Brain pericyte (primary cell): ENCODE data around the gene CTXN1.
"Not testable (repeated sequence)": the region's sequence is repeated elsewhere in the genome, so short reads cannot be mapped to it uniquely, and the experiment has no call there.

Source experiments
- DNase-seq: peaks from one replicate; pipeline ENCODE4 v3.0.0-alpha.2; 2012; ENCODE audit warnings: low read depth, low spot score

The CTXN1 gene

DNA sequence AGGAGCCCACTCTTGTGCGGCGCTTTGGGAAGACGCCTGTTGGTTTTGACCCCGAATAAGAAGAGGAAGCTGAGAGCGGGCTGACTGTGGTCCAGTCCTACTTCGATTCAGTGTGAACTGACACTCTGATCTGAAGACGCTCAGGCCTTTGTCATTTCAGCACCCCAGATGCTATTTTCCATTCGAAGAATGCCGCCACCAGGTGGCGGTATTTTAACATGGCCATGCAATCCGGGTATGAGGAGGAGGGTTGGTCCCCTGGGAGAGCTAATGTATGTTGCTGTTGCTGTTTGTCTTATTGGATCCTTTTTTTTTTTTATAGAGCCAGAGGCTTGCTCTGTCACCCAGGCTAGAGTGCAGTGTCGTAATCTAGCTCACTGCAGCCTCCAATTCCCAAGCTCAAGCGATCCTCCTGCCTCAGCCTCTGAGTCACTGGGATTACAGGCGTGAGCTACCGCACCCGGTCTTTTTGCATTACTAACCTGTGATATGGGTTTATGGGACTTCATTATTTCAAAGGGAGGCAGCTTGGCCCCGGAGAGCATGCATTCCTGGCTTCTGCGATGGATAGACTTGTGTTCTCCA lies 18.3 kb upstream of the CTXN1 start:
- peak; percentile 59 for DNase-seq

DNA sequence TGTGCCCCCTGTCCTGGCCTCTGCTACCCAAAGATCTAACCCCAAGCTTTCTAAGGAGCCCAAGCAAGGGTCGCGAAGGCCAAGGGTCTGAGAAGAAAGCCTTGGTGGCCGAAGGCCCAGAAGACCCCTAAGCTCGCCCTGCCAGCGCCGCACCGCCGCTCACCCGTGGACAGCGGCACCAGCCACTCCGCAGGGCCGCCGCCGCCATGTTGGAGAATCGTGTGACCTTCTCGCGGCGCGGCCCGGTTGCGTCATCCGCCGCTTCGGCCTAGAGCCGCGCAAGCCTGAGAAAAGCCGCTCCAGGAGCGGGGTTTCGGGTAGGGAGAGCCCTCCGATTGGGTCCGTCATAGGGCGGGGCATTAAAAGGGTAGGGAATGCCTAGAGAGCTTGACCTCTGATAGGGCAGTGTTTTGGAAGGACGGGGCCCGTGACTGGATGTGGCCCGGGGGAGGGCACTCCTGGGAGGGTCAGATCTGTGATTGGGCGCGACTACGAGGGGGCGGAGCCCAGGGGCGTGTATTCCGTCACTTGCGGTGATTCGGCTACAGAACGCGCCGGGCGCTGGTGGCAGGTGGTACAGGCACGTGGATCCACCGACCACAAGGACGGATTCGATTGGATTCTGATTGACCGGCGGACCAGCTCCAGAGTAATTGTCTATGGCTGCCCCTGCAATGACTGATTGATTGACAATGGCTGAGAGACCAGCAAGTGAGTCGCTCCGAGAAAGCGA lies 17.7 kb upstream of the CTXN1 start, which contains the start of gene TIMM44:
TSS of gene TIMM44 (minus strand) at position 223 of the 733 bp plus-strand sequence. CDS start at position 208, 15 bp downstream.
- peak; percentile 99 for DNase-seq

DNA sequence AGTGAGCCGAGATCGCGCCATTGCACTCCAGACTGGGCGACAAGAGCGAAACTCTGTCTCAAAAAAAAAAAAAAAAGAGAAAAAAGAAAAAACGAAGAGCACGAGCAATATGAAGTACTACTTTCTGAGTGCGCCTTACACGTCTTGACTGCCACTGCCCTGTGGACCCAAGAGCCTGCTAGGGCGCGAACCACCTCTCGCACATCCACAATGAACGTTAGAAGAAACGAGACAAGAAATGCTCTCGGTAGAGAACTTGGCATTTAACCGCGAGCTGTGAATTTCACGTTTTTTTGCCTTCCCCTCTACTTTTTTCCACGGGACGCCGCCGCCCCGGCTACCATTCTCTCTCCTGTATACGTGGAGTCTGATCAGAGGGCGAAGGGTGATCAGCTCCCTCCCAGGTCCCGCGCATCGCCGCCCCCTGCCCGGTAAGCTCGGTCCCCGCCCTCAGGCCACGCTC lies 17.1 kb upstream of the CTXN1 start:
- DNase-seq: no peak

DNA sequence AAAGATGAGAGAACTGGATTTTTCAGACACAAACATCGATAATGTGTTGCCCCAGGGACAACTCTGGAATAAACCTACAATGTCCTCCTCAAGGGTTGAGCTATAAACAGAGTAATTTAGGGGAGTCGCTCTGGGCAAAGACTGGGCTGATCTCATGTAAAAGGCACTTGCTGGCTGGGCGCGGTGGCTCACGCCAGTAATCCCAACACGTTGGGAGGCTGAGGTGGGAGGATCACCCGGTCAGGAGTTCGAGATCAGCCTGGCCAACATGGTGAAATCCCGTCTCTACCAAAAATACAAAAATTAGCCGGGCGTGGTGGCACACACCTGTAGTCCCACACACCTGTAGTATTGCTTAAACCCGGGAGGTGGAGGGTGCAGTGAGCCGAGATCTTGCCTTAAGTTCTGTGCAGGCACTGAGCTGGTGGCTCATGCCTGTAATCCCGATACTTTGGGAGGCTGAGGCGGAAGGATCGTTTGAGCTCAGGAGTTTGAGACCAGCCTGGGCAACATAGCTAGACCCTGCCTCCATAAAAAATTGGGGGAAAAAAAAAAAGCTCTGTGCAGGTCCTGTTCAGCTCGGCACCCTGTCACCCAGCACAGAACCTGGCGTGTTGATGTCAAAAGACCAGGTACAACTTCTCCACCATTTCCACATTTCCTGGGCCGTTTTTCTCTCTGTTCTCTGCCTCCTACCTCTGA lies 16.1 kb upstream of the CTXN1 start:
- DNase-seq: no peak

DNA sequence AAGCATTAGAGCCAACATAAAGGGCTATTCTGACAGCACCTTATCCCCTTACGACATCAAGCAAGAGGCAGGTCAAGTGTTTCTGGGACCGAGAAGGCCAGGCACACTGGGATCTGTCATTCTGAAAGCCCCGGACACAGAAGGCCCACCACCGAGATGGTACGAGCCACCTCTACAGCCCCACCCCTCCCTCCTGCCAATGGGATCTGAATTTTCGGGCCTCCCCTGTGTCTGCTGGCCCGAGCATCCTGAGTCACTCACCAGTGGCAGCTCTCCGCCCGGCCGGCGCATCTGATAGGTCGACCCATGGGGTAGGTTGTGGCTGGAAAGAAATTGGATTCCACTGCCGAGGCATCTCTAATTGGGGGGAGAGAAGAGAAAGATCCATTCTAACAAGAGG lies 14.9 kb upstream of the CTXN1 start:
- no peak for DNase-seq

DNA sequence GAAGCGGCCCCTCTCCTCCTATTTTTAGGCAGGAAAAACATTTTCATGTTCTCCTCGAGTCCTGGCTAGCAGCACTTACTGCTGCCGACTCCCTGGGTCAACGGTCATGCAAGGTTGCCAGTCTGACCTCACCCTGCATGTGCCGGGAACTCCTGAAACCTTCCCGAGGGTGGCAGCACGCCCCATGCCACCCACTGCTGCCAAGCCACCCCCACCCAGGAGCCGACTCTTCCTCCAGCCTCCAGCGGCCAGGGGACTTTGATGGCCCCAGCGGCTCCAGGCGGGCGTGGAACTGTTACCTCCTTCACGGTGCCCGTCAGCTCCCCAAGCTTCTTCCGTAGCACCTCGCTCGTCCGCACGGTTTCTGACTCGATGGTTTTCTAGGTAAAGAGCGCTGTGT lies 8.8 kb upstream of the CTXN1 start:
- DNase-seq: no peak

DNA sequence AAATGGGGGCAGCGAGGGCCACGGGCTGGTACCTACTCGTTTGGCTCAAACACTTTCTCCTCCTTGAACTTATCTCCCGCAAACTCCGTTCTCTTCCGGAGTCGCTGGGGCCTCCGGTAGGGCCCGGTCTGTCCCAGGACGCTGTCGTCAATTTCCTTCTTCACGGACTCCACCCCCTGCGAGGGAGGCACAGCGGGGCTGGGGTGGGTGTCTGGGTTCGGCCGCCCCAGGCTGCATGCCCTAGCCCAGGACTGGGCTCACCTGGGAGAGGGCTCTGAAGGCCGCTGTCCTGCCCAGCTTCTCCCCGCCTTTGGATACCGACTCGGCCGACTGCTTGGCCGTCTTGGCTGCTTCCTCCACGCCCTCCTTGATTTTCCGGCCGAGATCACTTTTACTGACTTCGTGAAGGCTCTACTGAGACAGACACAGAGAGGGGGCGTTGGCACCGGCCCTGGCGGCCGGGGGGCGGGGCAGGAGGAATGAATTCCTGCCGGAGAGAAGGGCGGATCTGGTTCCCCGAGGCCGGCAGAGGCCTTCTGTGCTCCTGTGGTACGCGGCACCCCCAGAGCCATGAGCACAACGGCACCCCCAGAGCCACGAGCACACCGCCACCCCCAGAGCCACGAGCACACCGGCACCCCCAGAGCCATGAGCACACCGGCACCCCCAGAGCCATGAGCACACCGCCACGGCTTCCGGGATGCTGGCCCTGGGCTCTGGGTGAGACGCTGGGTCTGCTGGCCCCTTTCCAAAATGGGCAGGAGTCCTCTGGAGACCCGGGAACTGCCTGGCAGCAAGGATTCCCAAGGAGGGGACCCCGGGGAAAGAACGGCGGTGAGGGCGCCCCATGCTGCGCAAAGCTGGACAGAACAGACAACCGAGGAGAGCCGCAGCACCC lies 8.1 kb upstream of the CTXN1 start:
- no peak for DNase-seq

DNA sequence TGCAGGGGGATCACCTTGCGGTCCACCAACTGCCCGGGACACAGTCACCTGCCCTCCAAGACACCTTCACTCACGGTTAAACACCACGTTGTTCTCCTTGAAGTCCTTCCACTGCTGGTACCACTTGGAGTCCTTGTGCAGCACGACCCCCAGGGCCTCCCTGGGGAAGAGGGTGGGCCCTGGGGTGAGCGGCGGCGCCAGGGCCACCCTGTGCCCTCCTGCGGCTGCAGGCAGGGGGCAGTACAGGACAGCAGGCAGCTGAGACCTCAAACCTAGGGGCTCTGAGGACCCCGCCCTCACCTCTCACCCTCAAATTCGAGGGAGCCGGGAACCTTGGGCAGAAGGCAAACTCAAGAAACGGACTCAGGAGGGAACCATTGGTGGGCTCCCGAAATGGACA lies 7.5 kb upstream of the CTXN1 start:
- no peak for DNase-seq

DNA sequence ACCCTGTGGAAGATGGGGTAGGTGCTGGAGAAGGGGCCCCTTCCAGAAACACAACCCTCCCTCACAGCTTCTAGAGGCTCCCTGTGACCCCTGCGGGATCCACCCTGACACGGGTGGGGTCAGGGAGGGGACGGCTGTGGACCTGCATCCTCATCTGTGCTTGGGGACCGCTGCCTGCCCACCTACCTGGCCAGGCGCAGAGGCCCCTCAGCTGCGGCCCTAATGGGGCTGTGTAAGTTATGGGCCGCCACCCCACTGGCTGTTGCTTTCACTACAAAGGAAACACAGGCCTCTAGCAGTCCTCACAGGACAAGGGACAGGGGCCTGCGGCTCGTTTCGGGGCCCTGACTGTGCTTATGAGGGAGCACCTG lies 7.0 kb upstream of the CTXN1 start:
- DNase-seq: no peak

DNA sequence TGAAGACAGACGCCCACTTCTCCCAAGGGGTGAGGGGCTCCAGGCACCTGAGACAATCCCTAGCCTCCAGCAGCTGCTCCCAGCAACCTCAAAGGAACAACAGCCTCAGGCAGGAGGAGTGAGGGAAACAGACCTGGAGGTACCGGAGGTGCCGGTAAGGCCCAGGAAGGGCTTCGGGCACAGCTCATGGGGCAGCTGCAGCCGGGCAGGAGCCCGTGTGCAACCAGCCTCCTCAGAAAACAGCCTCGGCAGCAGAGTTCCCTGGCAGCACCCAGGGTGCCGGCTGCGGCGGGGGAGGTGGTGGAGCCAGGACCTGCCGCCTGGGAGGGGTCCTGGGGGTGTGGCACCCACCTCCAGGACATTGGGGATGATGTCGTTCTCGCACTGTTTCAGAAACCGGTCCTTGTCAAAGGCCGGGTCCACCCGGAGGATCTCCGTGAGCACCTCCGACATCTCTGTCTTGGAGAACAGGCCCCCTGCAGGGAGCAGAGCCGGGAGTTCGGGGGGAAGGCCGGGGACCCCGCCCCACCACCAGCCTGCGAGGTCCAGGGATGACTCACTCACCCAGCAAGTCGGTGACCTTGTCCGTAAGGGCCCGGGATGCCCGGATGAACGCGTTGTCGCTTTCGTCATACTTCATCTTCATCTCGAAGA lies 6.5 kb upstream of the CTXN1 start:
- no peak for DNase-seq

DNA sequence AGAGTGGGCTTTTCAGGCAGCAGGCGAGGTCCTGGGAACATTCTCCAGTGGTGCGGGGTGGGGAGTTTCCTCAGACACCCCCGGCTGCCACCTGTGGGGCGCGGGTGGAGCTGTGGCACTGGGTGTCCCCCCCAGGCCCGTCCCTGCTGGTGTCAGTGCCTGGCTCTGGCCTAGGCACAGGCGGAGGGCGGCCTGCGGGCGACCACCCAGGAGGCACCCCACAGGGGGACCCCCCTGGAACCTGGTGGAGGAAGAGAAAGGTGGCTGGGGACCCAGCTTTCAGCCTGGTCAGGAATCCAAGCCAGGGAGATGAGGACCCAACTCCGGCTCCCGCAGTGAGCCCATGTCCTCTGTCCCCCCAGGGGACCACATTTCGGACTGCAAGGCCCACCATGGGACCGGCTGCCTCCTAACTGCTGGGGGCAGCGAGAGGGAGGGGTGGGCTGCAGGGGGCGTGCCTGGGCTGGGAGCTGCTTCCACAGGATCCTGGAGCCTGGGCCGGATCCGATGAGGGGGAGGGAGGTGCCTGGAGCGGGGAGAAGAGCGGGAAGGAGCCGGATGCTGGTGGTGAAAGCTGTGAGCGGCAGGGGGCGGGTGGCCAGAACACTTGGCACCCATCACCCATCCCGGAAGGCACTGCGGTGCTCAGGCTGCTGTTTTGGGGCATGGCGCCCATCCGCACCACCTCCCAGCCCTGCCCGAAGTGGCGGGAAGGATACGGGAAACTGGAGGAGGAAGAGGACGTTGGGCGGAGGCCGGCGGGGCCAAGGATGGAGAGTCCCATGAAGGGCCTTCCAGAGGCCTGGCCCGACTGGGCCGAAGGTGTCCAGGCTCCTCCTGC lies 5.5 kb upstream of the CTXN1 start:
- DNase-seq: no peak

DNA sequence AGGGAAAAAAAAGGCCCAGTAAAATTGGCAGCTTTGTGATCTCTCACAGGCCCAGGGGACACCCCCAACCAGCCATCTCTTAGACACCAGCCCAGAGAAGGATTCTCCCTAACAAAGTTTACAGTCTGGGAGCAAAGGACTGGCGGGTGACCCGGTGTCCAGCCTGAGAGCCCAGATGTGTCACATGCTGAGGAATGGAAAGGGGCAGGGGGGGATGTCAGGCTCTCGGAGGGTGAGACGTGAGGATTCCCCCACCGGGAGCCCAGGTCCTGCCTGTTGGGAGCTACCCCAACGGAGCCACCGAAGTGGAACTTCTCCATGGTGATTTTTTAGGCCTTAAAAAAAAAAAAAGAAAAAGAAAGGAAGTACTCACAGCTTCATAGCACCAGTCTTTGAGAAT lies 4.8 kb upstream of the CTXN1 start:
- DNase-seq: no peak

DNA sequence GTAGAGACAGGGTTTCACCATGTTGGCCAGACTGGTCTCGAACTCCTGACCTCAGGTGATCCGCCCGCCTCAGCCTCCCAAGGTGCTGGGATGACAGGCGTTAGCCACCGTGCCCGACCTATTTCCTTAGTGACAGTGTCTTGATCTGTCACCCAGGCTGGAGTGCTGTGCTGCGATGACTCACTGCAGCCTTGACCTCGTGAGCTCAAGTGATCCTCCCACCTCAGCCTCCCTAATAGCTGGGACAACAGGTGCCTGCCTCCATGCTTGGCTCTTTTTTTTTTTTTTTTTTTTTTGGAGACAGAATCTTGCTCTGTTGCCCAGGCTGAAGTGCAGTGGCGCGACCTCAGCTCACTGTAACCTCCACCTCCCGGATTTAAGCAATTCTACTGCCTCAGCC lies 4.1 kb upstream of the CTXN1 start:
- not testable (repeated sequence) for DNase-seq

DNA sequence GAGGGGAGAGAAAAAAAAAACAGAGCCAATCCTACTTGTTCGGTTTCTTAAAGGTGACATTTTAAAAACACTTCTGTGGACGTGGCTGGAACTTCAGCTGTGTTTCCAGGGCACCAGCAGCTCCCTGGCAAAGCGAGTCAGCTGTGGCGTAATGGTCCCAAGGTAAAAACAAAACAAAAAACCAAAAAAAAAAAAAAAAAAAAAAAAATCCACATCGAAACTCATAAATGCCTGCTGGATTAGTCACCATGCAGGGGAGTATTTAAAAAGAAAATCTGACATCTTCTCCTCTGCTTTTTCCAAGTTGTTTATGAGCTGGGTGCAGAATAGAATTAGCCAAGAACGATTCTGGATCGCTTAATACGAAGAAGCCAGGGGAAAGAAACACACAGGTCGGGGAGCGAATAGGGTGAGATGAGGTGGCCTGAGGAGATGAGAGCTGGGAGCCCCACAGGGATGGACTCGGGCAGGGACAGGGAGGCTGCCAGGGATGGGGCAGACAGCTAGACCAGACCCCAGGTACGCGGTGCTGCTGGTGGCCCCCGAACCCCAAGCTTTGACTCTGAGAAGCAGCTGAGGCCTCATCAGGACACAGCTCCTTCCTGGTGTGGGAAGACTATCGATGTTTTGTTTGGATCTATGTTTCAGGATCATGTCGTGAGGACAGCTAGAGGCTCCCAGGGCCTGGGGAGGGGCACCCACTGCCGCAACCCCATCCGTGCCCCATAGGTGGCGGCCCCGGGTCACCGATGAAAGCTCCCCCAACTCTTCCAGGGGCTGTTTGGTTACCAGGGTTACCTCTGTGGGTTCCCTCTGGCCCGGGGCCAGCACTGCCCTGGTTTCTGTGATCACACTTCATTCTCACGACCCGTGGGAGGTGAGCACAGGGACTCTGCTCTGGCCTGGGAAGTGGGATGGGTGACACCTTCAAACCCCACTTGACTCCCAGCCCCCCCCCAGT lies 3.1 kb upstream of the CTXN1 start:
- DNase-seq: peak; percentile 25

DNA sequence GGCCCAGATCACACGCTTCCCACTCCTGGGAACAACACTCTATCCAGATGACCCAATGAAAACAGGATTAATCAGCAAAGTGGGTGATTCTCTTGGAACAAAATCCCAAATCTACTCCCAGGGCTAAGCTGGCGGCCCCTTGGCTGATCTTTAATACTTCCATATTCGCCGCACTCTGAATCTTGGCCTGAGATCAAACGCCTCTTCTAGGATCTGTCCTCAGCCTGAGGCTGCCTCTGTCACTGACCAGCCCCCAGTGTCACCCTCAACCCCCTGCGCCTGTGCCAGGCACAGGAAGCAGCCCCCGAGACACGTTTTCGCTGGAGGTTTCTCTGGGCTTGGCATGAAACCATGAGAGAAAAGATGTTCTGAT lies 2.4 kb upstream of the CTXN1 start:
- DNase-seq: no peak

DNA sequence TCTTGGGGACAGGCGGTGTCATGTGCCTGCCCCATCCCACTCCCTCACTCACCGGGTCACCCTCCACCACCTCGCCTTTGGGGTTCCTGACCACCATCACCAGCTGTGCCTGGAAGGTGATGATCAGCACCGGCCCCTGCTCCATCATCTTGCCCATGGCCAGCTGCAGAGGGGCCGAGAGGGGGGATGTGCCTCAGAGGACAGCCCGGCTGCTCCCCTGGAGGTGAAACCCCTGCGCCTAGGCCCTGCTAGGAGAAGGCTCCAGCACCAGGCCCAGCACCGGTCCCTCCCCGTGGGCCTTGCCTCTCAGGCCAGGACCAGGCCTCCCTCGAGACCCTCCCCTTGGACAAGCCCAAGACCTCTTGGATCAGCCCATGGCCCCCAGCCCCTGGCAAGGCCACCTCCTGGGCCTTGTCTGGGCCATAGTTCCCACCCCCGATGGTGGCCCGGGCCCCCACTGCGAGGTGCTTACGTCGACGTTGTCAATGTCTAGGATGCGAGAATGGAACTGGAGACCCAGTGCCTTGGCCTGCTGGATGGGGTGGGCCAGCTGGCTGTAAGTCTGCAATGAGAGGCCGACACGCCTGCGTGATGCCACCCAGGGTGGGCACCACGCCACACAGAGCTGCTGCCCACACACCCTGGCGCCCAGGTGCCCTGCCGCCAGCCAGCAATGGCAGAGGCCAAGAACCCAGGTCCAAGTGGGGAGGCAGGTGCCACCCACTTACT lies 1.8 kb upstream of the CTXN1 start:
- no peak for DNase-seq

DNA sequence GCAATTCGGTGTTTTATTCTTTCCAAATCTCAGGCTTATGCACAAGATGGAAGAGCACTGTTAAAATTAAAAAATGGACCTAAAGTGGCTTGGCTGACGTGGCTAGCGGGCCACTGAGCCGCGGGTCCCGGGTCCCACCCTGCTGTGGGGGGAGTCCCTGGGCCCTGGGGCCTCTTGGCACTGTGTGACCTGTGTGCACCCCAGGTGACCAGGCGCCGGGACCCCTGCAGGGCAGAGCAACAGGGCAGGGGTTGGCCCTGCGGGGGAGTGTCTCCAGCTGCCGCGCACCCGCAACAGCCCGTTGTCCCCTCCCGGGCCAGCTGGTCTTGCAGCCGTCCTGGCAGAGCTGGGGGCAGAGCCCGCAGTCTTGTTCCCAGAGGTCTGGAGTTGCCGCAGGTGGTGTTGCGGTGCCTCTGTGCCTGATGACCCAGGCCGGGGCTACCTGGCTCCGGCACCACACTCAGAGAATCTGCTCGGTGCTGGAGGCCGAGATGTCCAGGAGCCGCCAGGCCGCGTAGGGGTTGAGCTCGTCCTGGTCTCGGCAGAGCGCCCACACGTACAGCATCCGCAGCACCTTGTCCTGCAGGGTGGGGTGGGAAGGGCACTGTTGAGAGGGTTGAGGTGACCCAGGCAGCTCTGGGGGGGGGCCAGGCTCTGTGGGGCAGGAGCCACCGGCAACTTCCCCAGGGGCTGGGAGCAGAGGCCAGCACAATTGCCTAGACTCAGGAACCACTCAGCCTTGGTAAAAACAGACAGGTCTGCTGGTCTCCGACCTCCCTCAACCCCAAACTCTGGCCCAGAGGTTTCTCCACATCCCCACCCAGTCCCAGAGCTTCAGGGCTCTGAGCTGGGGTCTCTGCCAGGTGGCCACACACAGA lies 1.0 kb upstream of the CTXN1 start:
- no peak for DNase-seq
